IMR-90 (cell line): ENCODE measurements around the gene LGALS12. TPM values are rescaled to one million over a fixed set of nuclear protein-coding genes. Genes with fewer than 3 reads are reported as not detected.

Experiments used
- ATAC-seq: fragments of 200-7000 bp; cut with Tn5 transposase; 2 replicates; pipeline ENCODE4 v1.9.1; 2020; ENCODE audit warnings: low read depth, mild to moderate bottlenecking, moderate library complexity
- BruUV-seq: library from RNA; stranded (reverse); fragments of 400-500 nt; replicated peaks from 2 replicates; lab custom pipeline; 2021; lab: Mats Ljungman, UMichigan
- CTCF ChIA-PET: fragments of 300-600 bp; formaldehyde crosslinking; extraction: SDS; loops from one replicate; lab custom pipeline; 2021; ENCODE audit warnings: antibody characterized with exemption; lab: Yijun Ruan, JAX
- POLR2A ChIA-PET: fragments of 300-600 bp; sonication (Branson Sonifier 250); formaldehyde crosslinking; loops from one replicate; lab custom pipeline; 2022; ENCODE audit warnings: antibody characterized with exemption; ENCODE audit not compliant: unreplicated experiment; lab: Charles Lee
- DNase-seq: peaks from one replicate; pipeline ENCODE4 v3.0.0; 2013
- H2AFZ ChIP-seq: replicated peaks from 2 replicates; pipeline ENCODE3; 2013; ENCODE audit warnings: low read length, mild to moderate bottlenecking; ENCODE audit not compliant: poor library complexity
- H2AK5ac ChIP-seq: 2 replicates; pipeline ENCODE4 v1.6.1; 2013; ENCODE audit warnings: low read depth, low read length, inconsistent platforms
- H2AK9ac ChIP-seq: replicated peaks from 2 replicates; pipeline ENCODE3; 2013; ENCODE audit warnings: mild to moderate bottlenecking, low read depth, low read length, moderate library complexity; ENCODE audit not compliant: poor library complexity
- H2BK120ac ChIP-seq: 2 replicates; pipeline ENCODE4 v1.6.1; 2013; ENCODE audit warnings: low read depth, low read length, inconsistent platforms
- H2BK15ac ChIP-seq: 3 replicates; pipeline ENCODE4 v1.6.1; 2013; ENCODE audit warnings: low read depth, low read length, inconsistent platforms
- H2BK20ac ChIP-seq: 2 replicates; pipeline ENCODE4 v1.6.1; 2013; ENCODE audit warnings: low read depth, mild to moderate bottlenecking, inconsistent platforms, low read length, moderate library complexity
- H2BK5ac ChIP-seq: 2 replicates; pipeline ENCODE4 v1.6.1; 2013; ENCODE audit warnings: mild to moderate bottlenecking, low read depth, low read length, inconsistent platforms; ENCODE audit not compliant: poor library complexity, severe bottlenecking
- H3K14ac ChIP-seq: replicated peaks from 2 replicates; pipeline ENCODE4 v1.6.1; 2013; ENCODE audit warnings: low read depth, low read length, inconsistent platforms
- H3K18ac ChIP-seq: 2 replicates; pipeline ENCODE4 v1.6.1; 2013; ENCODE audit warnings: low read depth, low read length, control low read depth
- H3K23ac ChIP-seq: 2 replicates; pipeline ENCODE4 v1.6.1; 2013; ENCODE audit warnings: low read depth, low read length, inconsistent platforms
- H3K27ac ChIP-seq: 2 replicates; pipeline ENCODE4 v1.5.1; 2013; ENCODE audit warnings: mild to moderate bottlenecking, control low read depth, low read length; ENCODE audit not compliant: insufficient read depth
- H3K27me3 ChIP-seq: 2 replicates; pipeline ENCODE4 v1.6.1; 2013; ENCODE audit warnings: low read length; ENCODE audit not compliant: control insufficient read depth, insufficient read depth
- H3K36me3 ChIP-seq: 2 replicates; pipeline ENCODE4 v1.6.1; 2013; ENCODE audit warnings: low read length, mixed read lengths; ENCODE audit not compliant: control insufficient read depth, insufficient read depth
- H3K4ac ChIP-seq: 2 replicates; pipeline ENCODE4 v1.6.1; 2013; ENCODE audit warnings: low read depth, low read length, inconsistent platforms
- H3K4me1 ChIP-seq: 2 replicates; pipeline ENCODE4 v1.6.1; 2013; ENCODE audit warnings: low read length, mixed read lengths; ENCODE audit not compliant: control insufficient read depth, insufficient read depth
- H3K4me2 ChIP-seq: 2 replicates; pipeline ENCODE4 v1.6.1; 2013; ENCODE audit warnings: low read depth, mild to moderate bottlenecking, control low read depth, low read length, moderate library complexity
- H3K4me3 ChIP-seq: 2 replicates; pipeline ENCODE4 v1.5.1; 2013; ENCODE audit warnings: low read depth, mild to moderate bottlenecking, control low read depth, low read length, moderate library complexity; ENCODE audit not compliant: insufficient read depth
- H3K56ac ChIP-seq: 2 replicates; pipeline ENCODE4 v1.6.1; 2013; ENCODE audit warnings: low read length, inconsistent platforms; ENCODE audit not compliant: insufficient read depth; ENCODE audit errors: extremely low read depth
- H3K79me1 ChIP-seq, 2 experiments: 2 replicates each; pipeline ENCODE4 v1.6.1; 2013; ENCODE audit warnings: low read length in 2 of 2, inconsistent platforms in 1 of 2, low read depth in 1 of 2
- H3K9ac ChIP-seq: 2 replicates; pipeline ENCODE4 v1.6.1; 2013; ENCODE audit warnings: low read depth, low read length, control low read depth
- H3K9me1 ChIP-seq: 2 replicates; pipeline ENCODE4 v1.6.1; 2013; ENCODE audit warnings: low read length, inconsistent platforms; ENCODE audit not compliant: insufficient read depth
- H3K9me3 ChIP-seq: 2 replicates; pipeline ENCODE4 v1.6.1; 2013; ENCODE audit warnings: low read length; ENCODE audit not compliant: control insufficient read depth, insufficient read depth
- H4K20me1 ChIP-seq: 2 replicates; pipeline ENCODE4 v1.6.1; 2013; ENCODE audit warnings: low read length, inconsistent platforms; ENCODE audit not compliant: insufficient read depth
- H4K5ac ChIP-seq: 2 replicates; pipeline ENCODE4 v1.6.1; 2013; ENCODE audit warnings: mild to moderate bottlenecking, low read depth, low read length, control low read depth
- H4K8ac ChIP-seq, 2 experiments: 2 replicates each; pipeline ENCODE4 v1.6.1; 2013; ENCODE audit warnings: low read depth in 2 of 2, low read length in 2 of 2, control low read depth in 1 of 2, inconsistent platforms in 1 of 2
- H4K91ac ChIP-seq: 2 replicates; pipeline ENCODE4 v1.6.1; 2013; ENCODE audit warnings: low read depth, low read length, inconsistent platforms; ENCODE audit not compliant: insufficient read depth
- MAZ ChIP-seq: IDR thresholded peaks from 2 replicates; pipeline ENCODE4 v1.6.1; 2012; ENCODE audit warnings: low read depth, mild to moderate bottlenecking, low read length, improper control_type of control experiment, moderate library complexity, borderline replicate concordance
- POLR2A ChIP-seq: IDR thresholded peaks from 2 replicates; pipeline ENCODE4 v1.6.1; 2012; ENCODE audit warnings: mild to moderate bottlenecking, low read depth, low read length
- RAD21 ChIP-seq: IDR thresholded peaks from 2 replicates; pipeline ENCODE4 v1.6.1; 2012; ENCODE audit warnings: low read length, improper control_type of control experiment
- SMC3 ChIP-seq: fragments of 150-350 bp; IDR thresholded peaks from 2 replicates; pipeline ENCODE4 v1.6.1; 2016; ENCODE audit warnings: low read depth, mild to moderate bottlenecking, antibody characterized with exemption, low read length, moderate library complexity
- WGBS, 2 experiments: methylation state at CpG; one replicate each; pipeline versions ENCODE4 v1.1.5 to v1.1.7; 2013; ENCODE audit warnings: missing lambda C conversion rate in 2 of 2; ENCODE audit not compliant: insufficient read length in 1 of 2; ENCODE audit errors: extremely low coverage in 2 of 2; 5-methylcytosine and 5-hydroxymethylcytosine counted together
- dilution Hi-C: fragments of 300-500 bp; cut with HindIII; formaldehyde crosslinking; loops from one replicate; pipeline ENCODE4 v1.14.3; 2018; ENCODE audit warnings: low sequenced_read_pairs; ENCODE audit not compliant: unreplicated experiment
- in situ Hi-C: fragments of 300-500 bp; cut with MboI; formaldehyde crosslinking; loops from 3 replicates; pipeline ENCODE4 v1.14.3; 2019; ENCODE audit warnings: low sequenced_read_pairs, inconsistent platforms, mixed read lengths
- intact Hi-C: fragments of 100-400 bp; cut with micrococcal nuclease; formaldehyde crosslinking; loops from 2 replicates; pipeline ENCODE4 v1.10.0; 2022
- polyA plus RNA-seq, 3 experiments: library from polyadenylated mRNA; depleted of rRNA; stranded (reverse); fragments of >200 nt; gene quantifications; 2 replicates each; pipeline ENCODE4 v1.2.3, GENCODE V29; 2012; ENCODE audit warnings: low replicate concordance in 1 of 3
- total RNA-seq: library from RNA; depleted of rRNA; stranded (reverse); fragments of >200 nt; gene quantifications from 2 replicates; pipeline ENCODE4 v1.2.3, GENCODE V29; 2012
- TF ChIP-seq, protein P1 (sequence below): conservative IDR thresholded peaks from 2 replicates; pipeline ENCODE4 v1.5.1; 2012; ENCODE audit warnings: mild to moderate bottlenecking, low read depth, low read length, improper control_type of control experiment

LGALS12 gene
- total and polyA plus RNA-seq, 2 of the 4 experiments (the other 2 are of a cell fraction) = not detected

GRCh38 chr11:63478896-63479295 lies 27.0 kb upstream of the LGALS12 start:
- in situ Hi-C loops = loop anchor here (5.0 to 25.0 kb wide), 3 partner anchors 158 to 458 kb away; partner anchors contain the start of gene NAA40
- H3K4me3 ChIP-seq = no peak overlapping the region
- H4K20me1 ChIP-seq = no peaks in the 10 kb centered on the region
- 0% methylated on average over 1 of the region's 5 CpGs; no CpG with 5 or more reads in 1 of the 2 experiments for WGBS, 2 experiments
- BruUV-seq = no TSS peak
- ChIA-PET CTCF (interaction anchor here (0.6 to 2.2 kb wide), 8 partner anchors 8 to 259 kb away, joined by 3 to 15 read pairs (median 3); no protein-coding TSS in a partner anchor), POLR2A (no interaction called here)
- H3K9ac ChIP-seq = no peak overlapping the region
- H4K91ac ChIP-seq = no peak overlapping the region
- TF ChIP-seq, protein P1, sequence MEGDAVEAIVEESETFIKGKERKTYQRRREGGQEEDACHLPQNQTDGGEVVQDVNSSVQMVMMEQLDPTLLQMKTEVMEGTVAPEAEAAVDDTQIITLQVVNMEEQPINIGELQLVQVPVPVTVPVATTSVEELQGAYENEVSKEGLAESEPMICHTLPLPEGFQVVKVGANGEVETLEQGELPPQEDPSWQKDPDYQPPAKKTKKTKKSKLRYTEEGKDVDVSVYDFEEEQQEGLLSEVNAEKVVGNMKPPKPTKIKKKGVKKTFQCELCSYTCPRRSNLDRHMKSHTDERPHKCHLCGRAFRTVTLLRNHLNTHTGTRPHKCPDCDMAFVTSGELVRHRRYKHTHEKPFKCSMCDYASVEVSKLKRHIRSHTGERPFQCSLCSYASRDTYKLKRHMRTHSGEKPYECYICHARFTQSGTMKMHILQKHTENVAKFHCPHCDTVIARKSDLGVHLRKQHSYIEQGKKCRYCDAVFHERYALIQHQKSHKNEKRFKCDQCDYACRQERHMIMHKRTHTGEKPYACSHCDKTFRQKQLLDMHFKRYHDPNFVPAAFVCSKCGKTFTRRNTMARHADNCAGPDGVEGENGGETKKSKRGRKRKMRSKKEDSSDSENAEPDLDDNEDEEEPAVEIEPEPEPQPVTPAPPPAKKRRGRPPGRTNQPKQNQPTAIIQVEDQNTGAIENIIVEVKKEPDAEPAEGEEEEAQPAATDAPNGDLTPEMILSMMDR = peak; percentile 95
- TF ChIP-seq RAD21 (peak; percentile 98), MAZ (no peak), SMC3 (peak; percentile 95), POLR2A (peak; percentile 58; the same call in 1 of the 2 replicates)
- H3K9me3 ChIP-seq = no peaks in the 10 kb centered on the region
- H2BK15ac ChIP-seq = no peak overlapping the region
- DNase-seq = peak; percentile 75
- peak overlapping the region; percentile 92 for H2AK9ac ChIP-seq
- no peak overlapping the region for H3K23ac ChIP-seq
- no peaks in the 10 kb centered on the region for H3K4me1 ChIP-seq
- no peak overlapping the region for H3K4ac ChIP-seq
- peaks cover 3% of the 10 kb centered on the region for H3K27me3 ChIP-seq
- no peak overlapping the region for H3K56ac ChIP-seq
- H2AFZ ChIP-seq = peak overlapping the region; percentile 67
- H4K8ac ChIP-seq = no peak overlapping the region; a peak in 1 of 4 replicates
- H4K5ac ChIP-seq = no peak overlapping the region
- dilution Hi-C loops = no loop called here
- H3K27ac ChIP-seq = no peak overlapping the region
- no peak overlapping the region for H2BK120ac ChIP-seq
- no peak overlapping the region for H2BK5ac ChIP-seq
- no peak overlapping the region for H2AK5ac ChIP-seq
- intact Hi-C loops = loop anchor here (1.0 to 5.0 kb wide), 3 partner anchors 157 to 333 kb away; partner anchors contain the start of gene SPINDOC
- H3K79me1 ChIP-seq = no peaks in the 10 kb centered on the region
- no peak overlapping the region for H2BK20ac ChIP-seq
- no peak overlapping the region for H3K4me2 ChIP-seq
- H3K9me1 ChIP-seq = no peaks in the 10 kb centered on the region
- no peak overlapping the region for H3K18ac ChIP-seq
- peak; percentile 97 for ATAC-seq
- no peaks in the 10 kb centered on the region for H3K36me3 ChIP-seq
- H3K14ac ChIP-seq = no peak overlapping the region
